NCI-H82 treated with DMSO at 0.1 percent for 48 hours (cell line): ENCODE measurements around the gene SETD3.

Source experiments
- DNase-seq: peaks from one replicate; lab custom pipeline; 2025; ENCODE audit not compliant: unreplicated experiment; lab: John Stamatoyannopoulos, UW

Gene SETD3

DNA sequence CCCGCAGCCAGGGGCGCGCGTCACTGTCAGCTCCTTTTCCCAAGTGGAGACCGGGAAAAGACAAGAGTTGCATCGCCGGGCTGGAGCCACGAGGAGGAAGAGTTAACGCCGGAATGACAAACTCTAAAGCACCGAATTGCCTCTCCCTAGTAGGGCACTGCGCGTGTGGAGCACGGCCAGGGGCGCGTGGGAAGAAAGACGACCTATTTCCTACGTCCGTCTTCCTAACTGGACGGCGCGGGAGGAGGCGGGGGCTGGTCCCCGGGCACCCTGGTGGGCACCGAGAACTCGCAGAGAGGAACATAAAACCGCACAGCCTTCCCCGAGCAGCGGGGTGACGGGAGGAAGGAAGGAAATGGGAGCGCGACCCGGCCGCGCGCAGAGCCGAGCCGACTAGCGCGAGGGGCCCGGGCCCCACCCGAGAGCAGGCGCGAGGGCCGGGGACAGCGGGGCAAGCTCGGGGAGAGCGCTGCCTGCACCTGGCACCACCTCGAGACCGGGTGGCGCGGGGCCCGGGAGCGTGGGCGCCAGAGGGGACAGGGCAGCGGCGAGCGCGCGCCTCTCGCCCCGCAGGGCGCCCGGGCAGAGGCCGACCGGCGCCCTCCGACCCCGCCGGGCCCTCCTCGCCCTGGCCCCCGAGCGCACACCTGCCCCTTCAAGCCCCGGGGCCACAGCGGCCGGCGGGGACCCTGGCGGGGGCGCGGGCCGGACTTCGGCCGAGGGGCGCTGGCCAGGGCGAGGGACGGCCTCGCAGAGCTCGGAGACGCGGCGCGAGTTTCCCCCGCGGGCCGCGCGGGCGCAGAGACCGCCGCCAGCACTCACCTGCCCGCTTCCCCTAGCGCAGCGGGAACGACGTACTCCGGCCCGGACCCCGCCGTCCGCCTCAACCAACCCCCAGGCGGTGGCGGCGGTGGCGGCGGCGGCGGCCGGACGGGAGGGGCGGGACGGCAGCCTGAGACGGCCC is at the start of gene SETD3:
SETD3 (minus strand) TSS at position 954 of the 964 bp plus-strand sequence. CDS start 15,054 bp downstream, outside the sequence.
- DNase-seq, result no peak

DNA sequence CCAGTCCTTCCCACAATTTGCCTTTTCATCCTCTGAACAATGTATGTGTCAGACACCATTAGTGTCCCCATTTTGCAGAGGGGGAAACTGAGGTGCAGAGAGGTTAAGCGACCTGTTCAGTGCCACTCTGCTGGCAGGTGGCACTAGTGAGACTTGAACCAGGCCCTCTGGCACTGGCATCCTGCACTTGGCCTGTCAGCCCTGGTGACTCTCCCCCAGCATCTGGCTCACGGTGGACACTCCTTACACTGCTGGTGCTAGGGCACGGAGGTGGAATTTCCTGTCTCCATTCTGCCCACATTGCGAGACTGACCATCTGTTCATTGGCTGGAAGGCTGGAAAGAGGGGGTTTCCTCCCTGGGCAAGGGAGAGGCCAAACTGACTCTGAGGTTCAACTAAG is 49.2 kb upstream of the SETD3 start:
- DNase-seq, result no peak

DNA sequence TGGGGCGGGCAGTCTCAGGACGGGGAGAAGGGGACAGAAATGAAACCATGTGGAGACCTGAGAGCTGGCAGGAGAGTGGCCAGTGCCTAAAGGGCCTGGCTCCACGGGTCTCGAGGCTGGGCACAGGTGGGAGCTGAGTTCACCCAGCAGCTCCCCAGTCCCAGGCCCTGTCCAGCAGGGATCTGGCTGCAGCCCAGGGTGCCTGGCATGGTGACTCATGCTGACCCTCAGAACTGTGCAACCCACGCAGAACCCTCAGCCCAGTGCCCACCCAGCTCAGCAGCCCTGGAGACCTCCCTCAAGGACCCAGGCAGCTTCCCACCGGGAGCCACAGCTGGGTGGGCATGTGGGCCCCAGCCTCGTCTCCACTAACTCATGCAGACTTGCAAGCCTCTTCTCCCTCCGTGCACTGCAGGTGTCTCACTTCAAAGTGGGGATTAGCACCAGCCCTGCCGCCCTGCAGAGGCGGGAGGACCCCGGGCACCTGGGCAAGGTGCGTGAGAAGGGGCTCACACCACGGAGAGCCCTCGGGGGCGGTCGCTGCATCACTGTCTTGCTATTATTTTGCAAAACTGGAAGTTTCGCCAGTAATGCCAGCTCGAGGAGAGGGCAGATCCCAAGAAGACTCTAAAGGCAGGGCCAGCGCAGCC is 46.9 kb upstream of the SETD3 start:
- no peak for DNase-seq

DNA sequence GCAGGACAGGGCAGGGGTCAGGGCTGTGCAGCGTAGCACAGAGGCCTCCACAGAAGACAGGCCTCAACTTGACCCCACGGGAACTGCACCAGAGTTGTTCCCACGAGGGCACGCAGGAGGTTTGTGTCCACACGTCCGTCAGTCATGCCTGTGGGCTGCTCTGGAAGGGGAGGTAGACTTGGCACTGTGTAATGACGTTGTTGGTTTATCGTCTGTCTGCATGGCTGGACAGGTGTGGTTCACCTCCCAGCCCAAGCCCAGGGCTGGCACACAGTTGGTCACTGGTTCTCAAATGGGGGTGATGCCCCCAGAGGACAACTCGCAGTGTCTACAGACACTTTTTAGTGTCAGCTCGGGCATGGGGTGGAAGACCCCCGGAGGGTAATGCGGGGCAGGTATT is 46.4 kb upstream of the SETD3 start:
- no peak for DNase-seq

DNA sequence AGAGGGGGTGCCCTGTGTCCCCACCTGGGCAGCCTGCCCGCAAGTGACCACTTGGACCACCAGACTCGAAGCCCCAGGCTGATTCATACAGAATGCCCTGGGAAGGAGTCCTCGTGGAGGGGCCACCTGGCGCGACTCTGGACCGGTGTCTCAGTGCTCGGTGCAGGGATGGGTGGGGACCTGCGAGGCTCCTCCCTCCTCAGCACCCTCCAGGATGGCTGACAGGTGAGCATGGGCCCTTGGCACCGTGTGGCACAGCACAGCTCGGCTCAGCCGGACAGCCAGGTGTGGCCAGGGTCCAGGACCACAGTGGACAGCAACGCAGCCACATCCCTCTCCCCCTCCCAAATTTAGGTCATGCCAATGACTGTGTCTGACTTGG is 45.0 kb upstream of the SETD3 start:
- DNase-seq, result no peak

DNA sequence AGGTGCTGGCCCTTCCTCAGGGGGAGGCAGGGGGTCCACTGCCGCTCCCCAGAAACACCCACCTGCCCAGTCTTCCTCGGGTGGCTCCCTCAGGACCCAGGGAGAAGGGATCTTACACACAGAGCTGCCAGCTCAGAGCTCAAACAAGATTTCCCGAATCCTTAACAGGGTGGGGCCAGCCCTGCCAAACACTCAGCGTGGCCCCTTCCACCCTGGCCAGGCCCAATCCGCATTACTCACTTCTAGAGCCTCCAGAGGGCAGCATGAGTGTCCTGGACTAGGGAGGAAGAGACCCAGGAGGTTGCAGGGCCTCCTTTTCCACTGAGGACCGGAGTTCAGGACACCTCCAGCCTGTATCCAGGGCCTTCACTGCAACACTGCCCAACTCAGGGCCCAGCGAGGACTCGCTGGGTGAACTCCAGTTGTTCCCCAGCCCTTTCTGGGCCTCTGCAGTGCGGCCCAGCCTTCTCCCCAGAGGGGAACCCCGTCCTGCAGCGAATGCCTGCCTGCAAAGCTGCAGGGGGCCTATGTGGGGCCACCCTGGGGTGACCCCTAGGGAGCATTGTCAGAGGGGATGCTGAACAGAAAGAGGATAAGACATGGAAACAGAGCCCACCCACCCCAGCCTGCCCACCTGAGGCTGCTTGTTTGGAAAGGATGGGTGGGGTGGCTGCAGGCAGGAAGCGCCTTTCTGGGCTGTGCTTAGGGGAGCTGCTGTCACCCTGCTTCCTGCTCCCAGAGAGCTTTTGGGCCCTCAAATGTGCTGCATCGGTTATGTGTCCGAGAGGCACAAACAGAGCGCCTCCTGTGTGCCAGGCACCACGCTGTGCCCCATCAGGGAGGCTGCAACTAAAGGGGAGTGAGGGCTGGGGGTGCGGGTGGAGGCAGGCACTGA is 44.4 kb upstream of the SETD3 start:
- DNase-seq, result peak; percentile 28

DNA sequence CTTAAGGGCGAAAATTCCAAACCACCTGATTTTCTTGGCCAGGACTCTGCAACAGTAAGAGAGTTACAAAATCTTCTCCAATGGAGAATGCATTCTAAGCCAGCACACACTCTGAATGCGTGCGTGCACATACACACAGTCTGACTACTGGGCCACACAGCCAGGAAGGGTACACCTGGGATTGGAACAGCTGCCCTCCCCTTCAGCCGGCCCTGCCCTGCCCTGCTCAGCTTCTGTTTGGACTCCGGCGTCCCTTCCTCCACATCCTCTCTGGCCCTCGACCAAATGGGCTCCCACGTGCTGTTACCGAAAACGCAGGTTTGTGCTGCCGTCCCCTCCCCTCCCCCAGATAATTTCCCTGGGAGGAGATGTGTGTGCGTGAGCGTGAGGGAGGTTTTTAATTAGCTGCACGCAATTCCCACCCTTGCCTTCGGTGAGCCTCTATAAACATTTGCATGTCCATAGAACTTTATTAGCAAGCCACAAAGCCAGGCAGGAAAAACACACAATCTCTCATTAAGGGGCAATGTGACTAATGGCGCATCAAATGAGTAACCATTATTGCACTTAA is 43.5 kb upstream of the SETD3 start:
- DNase-seq, result no peak

DNA sequence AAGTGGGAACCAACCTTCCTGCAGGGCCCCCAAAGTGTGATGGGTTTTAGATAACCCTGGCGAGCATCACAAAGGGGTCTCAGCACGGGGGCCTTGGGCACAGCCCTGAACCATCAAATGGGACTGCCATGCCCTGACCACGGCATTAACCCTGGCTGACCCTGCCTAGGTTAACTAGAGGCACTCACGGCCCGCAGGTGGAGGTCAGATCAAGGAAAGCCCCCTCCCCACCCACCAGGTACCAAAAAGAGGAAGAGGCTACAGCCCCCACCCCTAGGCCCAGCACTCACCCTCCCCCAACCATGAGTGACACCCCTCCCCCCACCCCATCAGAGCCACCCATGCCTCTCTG is 43.0 kb upstream of the SETD3 start:
- no peak for DNase-seq

DNA sequence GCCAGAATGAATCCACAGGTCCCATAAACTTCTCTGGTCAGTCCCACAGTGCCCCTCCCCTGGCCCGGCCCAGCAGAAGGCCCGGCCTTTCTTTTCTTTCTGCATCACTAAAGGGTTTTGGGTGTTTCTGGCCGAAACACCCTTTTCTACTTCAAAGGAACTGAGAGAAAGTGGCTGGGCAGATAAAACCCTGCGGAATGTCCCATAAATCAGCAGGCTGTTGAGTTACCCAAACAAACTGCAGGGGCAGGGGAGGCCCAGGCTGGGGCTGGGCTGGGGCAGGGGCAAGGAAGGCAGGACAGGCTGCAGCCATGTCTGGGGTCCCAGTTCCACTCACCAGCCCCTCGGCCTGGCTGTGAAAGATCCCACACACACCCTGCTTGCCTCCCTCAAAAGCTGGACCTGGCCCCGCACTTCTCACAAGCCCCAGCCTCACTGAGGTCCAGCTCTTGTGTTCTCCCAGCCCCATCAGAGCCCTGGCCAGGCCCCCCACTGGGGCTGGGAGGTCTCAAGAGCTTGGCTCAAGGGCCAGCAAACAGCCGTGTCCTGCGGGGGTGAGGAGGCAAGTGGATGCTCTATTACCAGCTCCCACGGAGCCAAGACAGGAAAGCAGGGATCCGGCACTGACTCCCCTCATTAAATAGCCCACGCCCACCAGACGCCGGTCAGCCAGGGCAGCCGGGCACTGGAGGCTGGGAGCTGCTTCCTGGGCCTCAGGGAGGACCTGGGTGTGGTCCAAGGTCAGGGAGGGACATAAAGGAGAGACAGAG is 42.5 kb upstream of the SETD3 start:
- no peak for DNase-seq

DNA sequence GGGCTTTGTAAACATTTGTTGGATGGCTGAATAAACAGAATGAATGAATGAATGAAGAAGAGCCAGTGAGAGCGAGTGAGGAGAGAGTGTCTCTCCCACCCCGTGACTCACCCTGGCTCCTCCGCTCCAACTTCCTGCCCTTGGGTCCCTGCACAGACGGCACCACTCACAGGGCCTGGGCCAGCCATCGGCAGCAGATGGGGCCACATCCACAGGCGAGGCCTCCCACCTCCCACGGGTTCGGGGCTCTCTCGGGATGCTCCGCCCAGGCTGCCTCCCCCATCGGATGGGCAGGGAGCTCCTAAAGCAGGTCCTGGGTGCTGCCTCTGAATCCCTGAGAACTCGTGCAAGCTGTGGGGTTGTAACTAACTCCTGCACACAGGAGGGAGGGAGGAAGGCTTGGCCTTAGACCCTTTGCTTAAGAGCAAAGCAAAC is 41.8 kb upstream of the SETD3 start:
- no peak for DNase-seq

DNA sequence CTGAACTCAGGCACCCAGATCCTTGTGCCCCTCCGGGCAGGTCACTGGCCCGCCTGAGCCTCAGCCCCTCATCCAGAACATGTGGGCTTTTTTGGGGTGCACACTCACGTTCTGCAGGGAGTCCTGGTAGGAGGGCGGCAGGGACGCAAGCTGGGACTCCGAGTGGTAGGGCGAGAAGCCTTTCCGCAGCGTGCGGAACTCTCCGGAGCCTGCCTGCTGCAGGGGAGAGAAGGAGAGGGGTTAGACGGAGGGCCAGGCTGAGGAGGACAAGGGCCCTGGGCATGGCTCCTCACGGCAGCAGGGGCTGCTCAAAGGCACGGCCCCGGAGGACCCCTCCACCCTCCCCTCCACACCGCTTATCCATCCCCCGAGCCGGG is 41.4 kb upstream of the SETD3 start:
- no peak for DNase-seq

DNA sequence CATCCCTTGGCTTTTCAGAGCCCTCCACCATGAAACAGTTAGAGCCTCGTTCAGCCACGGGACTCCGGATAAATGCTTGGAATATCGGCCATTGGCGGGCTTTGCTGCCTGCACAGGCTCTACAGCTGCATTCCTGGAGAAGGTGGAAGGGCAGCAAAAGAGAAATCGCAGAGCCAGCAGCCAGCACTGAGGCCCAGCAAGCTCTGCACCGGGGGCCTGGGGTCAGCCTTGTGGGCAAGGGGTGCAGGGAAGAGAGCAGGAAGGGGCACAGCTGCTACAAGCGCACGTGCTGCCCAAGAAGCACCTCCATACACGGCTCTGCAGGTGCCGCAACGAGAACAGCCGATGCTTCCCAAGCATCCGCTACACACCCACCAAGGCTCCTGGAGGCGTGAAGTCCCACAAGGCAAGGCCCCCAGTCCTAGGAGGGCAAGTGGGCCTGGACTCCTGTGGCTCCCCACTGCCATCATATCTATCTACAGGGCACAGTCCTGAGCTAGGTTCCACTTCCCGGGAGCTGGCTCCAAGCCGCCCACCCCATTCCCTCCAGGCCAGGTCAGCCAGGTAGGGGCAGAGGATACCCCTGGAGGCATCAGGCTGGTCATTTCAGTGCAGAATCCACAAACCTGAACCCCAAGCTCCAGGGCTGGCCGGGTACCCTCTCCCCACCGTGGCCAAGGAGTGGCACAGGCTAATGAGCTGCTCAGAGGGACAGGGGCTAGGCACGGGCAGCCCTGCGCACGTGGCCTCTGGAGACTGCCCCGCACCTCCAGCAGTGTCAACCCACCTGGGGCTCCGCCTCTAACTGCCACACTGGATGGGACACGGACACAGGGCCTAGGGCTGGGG is 40.7 kb upstream of the SETD3 start:
- no peak for DNase-seq

DNA sequence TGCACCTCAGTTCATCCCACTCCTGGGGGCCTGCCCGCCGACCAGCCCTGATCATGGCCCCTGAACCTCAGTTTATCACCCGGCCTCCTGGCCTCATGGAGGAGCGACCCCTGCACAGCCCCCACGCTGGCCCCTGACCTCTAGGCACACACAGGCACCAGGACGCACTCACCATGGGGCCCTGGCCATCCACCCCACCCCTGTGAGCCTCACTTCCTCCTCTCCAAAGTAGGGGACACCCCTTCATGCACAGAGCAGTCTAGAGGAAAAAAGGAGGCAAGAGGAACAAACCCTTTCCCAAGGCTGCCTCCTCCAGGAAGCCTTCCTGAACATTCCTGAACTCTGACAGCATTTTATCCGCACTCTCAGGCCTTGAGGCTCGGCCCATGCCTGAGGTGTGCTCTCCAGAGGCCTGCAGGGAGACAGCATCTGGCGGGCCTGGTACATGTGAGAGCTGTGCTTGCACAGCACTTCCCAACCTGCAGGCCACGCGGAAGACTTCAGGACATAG is 40.0 kb upstream of the SETD3 start:
- no peak for DNase-seq

DNA sequence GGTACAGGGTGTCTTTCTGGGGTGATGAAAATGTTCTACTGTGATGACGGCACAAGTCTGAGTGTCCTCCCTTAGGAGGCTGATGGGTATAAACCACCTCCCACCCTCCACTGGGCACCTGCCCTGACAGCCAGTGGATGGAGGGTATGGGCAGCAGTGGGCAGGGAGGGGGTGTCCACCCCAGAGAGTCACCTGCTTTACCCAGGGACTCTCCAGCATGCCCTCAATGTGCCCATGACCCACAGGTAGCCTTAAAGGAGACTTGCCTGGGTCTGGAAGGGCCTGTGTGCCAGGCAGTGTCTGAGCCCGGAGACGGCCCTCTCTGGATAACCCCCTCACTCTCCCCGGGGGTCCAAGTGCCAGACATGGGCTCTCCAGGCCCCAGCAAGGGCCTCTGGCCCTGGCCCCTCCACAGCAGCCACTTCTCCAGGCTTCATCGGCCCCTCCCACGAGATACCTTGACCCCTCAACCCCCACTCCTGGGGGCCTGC is 39.3 kb upstream of the SETD3 start:
- no peak for DNase-seq

DNA sequence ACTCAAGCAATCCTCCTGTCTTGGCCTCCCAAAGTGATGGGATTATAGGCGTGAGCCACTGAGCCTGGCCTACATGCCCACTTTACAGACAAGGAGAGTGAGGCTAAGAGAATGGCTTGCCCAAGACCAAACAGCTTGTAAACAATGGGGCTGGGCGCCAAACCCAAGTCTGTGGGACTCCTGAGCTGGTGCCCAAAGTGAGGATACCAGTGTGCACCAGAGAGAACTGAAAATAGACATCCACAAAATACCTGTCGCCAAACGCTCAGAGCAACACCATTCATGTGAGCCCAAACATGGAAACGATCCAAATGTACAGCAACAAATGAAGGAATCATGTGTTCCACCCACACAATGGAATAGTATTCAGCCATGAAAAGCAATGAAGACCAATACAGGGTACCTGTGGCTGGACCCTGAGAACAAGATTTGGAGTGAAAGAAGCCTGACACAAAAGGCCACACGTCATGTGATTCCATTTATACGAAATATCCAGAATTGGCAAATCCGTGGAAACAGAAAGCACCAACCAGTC is 38.8 kb upstream of the SETD3 start:
- DNase-seq, result no peak

DNA sequence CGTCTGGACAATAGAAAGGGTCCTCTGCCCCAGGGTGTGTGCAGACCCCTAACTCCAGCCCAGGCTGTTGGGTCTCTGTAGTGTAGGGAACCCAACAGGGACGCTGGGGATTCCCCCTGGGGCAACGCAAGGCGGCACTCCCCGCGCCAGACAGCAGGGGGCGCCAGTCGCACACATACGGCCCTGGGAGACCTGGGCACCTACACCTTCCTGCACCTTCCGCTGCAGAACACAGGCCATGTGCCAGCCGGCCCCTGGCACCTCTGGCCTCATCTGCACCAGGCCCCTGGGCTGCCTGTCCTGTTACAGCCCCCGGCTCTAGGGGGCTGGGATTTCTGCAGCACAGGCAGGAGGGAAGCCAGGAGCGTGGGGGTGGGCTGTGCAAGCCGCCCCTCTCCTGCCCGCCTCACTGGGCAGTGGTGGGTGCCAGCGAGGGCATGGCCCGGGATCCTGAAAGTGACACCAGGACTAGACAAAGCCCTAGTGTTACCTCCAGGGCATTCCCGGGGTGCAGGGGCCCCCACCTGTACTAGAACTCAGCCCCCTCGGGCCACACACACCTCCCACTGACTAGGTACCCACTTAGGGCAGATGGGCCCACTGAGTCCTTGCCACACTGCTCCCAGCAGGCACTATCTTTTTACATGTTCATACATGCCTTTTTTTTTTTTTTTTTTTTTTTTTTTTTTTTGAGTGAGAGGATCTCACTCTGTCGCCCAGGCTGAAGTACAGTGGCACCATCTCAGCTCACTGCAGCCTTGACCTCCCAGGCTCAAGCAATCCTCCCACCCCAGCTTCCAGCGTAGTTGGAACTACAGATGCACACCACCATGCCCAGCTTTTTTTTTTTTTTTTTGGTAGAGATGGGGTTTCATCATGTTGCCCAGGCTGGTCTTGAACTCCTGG is 38.0 kb upstream of the SETD3 start:
- no peak for DNase-seq

DNA sequence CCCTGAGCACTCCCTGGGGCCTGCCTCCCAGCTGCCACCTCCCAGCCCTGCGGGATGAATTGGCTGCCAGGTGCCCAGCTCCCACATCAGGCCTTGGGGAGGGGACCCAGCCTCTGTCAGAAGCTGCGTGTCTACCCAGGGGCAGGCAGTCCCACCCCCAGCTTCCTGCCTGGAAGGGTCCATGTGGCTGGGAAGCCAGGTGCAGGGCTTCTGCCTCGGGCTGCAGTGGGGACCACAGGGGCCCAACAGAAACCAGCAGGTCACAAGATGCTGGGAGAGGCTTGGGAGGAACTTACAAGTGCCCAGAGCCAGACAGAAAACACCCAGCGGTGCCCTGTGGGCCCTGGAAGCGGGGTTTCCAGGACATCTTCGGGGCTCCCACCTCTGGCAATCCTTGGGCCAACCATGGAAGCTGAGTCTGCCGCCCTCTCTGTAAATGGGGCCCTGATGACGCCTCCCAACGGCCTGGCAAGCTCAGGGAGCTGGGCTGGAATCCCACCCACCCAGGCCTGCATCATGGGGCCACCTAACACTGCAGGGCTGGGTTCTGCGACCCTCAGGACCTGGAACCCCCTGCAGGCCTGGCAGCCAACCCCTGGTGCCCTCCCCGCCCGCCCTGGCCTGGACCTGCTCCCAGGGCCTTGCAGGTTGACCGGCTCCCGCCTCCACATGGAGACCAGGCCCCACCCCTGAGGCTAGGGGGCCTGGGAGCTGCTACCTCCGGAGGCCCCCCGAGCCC is 37.2 kb upstream of the SETD3 start:
- no peak for DNase-seq
